CD1c-positive myeloid dendritic cell (primary cell): ENCODE results near the gene LAMB3.

Source experiments
- DNase-seq: peaks from one replicate; pipeline ENCODE4 v3.0.0-alpha.2; 2016; ENCODE audit errors: extremely low spot score

Gene LAMB3

GRCh38 chr1:209618291-209618690 lies 33.9 kb downstream of the LAMB3 start:
- DNase-seq = no peak

- DNase-seq = no peak
Observed at GRCh38 chr1:209617755-209618154, 34.5 kb downstream of the LAMB3 start.

GRCh38 chr1:209617047-209617673 lies 35.1 kb downstream of the LAMB3 start:
- no peak for DNase-seq

- DNase-seq = no peak
Observed at GRCh38 chr1:209616366-209617046, 35.7 kb downstream of the LAMB3 start.

- no peak for DNase-seq
Observed at GRCh38 chr1:209614906-209615305, 37.3 kb downstream of the LAMB3 start.

GRCh38 chr1:209614151-209614420 lies 38.1 kb downstream of the LAMB3 start:
- no peak for DNase-seq

GRCh38 chr1:209613400-209614150 lies 38.6 kb downstream of the LAMB3 start:
- DNase-seq = no peak

GRCh38 chr1:209612646-209613399 lies 39.4 kb downstream of the LAMB3 start:
- DNase-seq = peak; percentile 38

GRCh38 chr1:209611771-209612570 lies 40.3 kb downstream of the LAMB3 start:
- DNase-seq = no peak

GRCh38 chr1:209610631-209610905 lies 41.7 kb downstream of the LAMB3 start:
- no peak for DNase-seq

- no peak for DNase-seq
Observed at GRCh38 chr1:209609791-209610630, 42.2 kb downstream of the LAMB3 start.

GRCh38 chr1:209609041-209609790 lies 43.0 kb downstream of the LAMB3 start:
- DNase-seq = peak; percentile 80

GRCh38 chr1:209607795-209608178 lies 44.4 kb downstream of the LAMB3 start:
- DNase-seq = no peak

GRCh38 chr1:209607102-209607794 lies 45.0 kb downstream of the LAMB3 start:
- DNase-seq = peak; percentile 80

- no peak for DNase-seq
Observed at GRCh38 chr1:209603877-209604276, 48.3 kb downstream of the LAMB3 start.

- peak; percentile 64 for DNase-seq
Observed at GRCh38 chr1:209601809-209602657, 50.2 kb downstream of the LAMB3 start.

- DNase-seq = no peak
Observed at GRCh38 chr1:209600541-209600940, 51.7 kb downstream of the LAMB3 start.

GRCh38 chr1:209598227-209598626 lies 54.0 kb downstream of the LAMB3 start:
- no peak for DNase-seq

GRCh38 chr1:209597499-209597898 lies 54.7 kb downstream of the LAMB3 start:
- DNase-seq = no peak
